GM19239 (cell line): ENCODE measurements around the gene VNN1.
A peak's percentile ranks its signal among the peaks of the same experiment; 100 is the strongest.

Experiments
- DNase-seq: peaks from one replicate; pipeline ENCODE4 v3.0.0; 2011; ENCODE audit warnings: low spot score; ENCODE audit not compliant: insufficient read length
- FAIRE-seq: peaks from 2 replicates; lab custom pipeline; 2011; peaks lifted over from hg19 to GRCh38; lab: Jason Lieb, UNC

Gene VNN1

GRCh38 chr6:132713352-132714134 lies at the start of gene VNN1:
Gene VNN1 (minus strand): TSS chr6:132714055. CDS start chr6:132714035, 20 bp downstream.
- FAIRE-seq (peak; percentile 62), DNase-seq (no peak)

DNA sequence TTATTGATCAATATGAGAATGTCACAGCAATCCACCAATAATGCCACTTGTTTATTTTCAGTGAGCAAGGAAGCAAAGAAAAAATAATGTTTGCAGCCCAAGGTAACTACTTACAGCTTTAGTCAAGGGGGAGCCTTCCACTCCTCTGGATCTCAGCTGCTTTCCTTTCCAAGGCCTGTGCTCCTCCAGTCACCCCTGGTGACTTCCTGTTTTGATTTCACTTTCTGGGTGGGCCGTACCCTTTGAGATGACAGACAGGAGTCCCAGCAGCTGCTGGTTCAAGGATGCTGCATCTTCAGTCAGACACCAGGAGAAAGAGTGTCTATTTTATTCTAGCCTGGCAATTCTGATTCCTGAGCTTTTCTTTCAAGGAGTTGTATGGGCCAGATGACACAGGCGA lies 49.4 kb upstream of the VNN1 start:
- FAIRE-seq (peak; percentile 98), DNase-seq (peak; percentile 50)

DNA sequence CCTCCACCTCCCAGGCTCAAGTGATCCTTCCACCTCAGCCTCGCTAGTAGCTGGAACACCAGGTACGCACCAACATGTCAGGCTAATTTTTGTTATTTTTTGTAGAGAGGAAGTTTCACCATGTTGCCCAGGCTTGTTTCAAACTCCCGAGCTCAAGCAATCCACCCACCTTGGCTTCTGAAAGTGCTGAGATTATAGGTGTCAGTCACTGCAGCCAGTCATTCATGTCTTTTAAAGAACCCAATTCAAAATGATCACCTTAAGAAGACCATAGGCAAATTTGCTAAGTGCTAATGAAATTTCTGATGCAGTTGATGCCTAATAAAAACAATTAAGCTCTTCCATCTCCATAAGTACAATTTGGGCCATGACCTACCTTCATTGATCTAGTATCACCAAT lies 46.4 kb upstream of the VNN1 start:
- peak; percentile 88 for FAIRE-seq
- no peak for DNase-seq

DNA sequence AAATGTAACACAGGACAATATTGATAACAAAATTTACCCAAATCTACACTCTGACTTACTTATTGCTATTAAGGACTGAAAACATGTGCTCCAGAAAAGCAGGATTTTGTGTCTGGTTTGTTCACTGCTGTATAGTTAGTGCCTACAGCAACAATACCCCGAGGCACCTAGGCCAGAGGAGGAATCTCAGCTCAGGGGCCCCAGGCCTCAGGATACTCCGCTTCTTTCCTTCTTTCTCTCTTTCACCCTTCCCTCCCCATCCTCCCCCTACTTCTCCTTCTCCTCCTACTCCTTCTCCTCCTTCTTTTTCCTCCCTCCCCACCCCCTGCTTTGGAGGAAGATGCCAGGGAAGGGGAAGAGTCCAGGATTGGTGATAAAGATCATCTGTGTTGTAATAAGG lies 44.8 kb upstream of the VNN1 start:
- FAIRE-seq (peak; percentile 51), DNase-seq (no peak)

DNA sequence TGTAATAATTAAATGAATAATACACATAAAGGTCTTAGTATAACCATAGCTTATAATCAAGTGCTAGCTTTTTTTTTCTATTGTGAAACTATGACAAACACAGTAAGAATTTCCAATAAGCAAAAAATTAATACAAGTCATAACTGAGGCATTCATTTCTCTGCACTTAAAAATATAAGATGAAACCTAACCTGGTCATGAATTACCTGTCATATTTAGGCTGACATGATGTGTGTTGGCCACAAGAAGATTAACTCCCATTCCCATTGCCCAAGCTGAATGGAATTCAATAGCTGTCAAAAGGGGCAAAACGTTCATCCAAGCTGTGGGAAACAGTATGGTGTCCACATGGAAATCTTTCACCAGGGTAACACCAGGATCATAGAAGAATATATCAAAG lies 38.4 kb upstream of the VNN1 start:
- no peak for DNase-seq
- no peak for FAIRE-seq

GRCh38 chr6:132751828-132752227 lies 38.0 kb upstream of the VNN1 start:
- DNase-seq (no peak), FAIRE-seq (no peak)

DNA sequence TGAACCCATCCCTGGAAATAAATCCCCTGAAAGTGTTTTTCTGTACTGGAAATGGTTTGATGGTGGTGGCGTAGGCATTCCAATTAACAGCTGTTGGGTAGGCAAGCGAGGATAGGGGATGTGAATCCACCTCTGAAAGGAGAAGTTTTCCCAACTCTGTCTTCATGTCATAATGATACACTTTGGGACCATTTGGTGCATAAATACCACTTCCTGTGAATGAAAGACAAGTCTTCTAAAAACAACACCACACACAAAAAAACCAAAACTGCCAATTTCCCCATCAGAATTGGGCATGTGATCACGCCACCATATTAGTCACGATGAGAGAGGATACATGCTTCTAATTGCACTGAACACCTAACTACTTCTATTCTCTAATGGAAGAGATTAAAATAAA lies 37.5 kb upstream of the VNN1 start:
- FAIRE-seq (peak; percentile 86), DNase-seq (no peak)

DNA sequence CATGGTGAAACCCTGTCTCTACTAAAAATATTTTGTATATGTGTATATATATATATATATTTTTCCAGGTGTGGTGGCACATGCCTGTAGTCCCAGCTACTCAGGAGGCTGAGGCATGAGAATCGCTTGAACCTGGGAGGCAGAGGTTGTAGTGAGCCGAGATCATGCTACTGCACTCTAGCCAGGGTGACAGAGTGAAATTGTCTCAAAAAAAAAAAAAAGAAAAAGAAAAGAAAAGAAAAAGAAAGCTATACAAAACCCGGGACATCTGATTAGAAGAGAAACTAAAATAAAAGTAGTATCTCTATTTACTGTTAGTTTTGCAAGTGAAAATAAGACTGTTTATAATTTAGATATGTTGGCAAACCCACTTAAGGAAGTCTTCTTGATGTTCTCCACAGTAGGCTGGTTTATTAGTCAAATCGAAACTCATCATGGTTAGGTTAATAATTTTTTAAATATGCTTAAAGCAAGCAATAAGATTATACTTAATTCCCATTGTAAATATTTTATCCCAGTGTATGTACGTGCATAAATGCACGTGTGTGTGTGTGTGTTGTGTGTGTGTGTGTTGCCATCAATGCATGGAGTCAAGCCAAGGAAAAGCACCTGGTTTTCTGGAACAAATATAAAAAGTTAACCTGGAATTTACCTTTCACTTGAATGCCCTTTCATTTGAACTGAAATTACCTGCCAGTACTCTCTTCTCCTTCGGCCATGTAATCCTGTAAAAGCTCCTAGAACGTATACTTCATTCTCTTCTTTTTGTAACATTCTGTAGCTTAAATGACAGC lies 36.8 kb upstream of the VNN1 start:
- DNase-seq (no peak), FAIRE-seq (peak; percentile 79)

DNA sequence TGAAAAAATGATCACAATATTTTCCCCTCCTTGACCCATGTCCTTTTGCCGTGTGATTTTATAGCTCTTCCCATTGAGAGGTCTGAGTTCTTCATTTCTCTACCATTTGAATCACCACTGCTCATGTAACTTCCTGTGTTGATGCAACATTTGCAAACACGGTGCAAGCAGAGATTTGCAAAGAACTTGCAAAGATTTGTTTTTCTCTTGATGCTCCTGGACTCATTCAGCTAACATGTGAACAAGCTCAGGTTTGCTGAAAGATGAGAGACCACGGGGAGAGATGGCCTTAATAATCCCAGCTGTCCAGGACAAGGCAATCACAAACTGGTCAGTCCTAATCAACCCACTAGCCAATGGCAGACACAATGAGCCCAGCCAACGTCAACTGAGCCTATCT lies 35.3 kb upstream of the VNN1 start:
- DNase-seq (no peak), FAIRE-seq (peak; percentile 66)

- DNase-seq, result no peak
- FAIRE-seq, result no peak
These were observed 34.6 kb upstream of the VNN1 start for GRCh38 chr6:132748446-132748845.

DNA sequence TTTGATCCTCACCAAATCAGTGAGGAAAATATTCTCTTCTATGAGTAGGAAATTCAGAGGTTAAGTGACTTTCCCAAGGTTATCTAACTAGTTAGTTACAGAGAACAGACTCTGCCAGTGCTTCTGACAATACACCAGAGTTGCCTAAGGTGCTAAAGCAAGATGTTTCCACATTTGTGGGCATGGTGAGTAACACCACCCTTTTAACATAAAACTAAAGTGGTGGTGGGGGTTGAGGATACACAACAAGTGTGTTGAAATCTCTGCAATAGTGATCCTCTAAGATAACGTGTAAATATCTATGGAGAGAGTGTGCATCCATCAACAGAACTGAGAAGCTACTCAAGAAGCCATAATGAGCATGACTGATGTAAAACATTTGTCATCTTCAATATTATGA lies 32.2 kb upstream of the VNN1 start:
- DNase-seq, result no peak
- FAIRE-seq, result no peak

GRCh38 chr6:132742495-132742894 lies 28.6 kb upstream of the VNN1 start:
- no peak for DNase-seq
- FAIRE-seq, result no peak

GRCh38 chr6:132741281-132741680 lies 27.4 kb upstream of the VNN1 start:
- FAIRE-seq (no peak), DNase-seq (no peak)

DNA sequence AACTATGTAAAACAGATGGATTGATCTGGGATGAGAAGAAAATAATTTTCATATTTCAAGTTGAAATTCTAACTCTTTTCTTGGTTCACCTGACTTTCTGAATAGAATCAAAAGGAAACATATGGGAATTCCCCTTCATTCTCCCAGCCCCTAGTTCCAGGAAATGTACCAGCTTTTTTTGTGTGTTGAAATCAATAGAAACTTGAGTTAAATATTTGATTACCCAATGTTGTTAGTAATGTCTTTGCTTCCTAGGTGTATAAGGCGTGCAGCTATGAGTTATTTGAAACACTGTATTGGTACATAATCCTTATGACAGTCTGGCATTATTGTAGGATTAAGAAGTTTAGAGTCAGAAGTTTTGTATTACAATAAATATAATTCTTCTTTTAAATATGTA lies 22.4 kb upstream of the VNN1 start:
- DNase-seq (no peak), FAIRE-seq (no peak)

DNA sequence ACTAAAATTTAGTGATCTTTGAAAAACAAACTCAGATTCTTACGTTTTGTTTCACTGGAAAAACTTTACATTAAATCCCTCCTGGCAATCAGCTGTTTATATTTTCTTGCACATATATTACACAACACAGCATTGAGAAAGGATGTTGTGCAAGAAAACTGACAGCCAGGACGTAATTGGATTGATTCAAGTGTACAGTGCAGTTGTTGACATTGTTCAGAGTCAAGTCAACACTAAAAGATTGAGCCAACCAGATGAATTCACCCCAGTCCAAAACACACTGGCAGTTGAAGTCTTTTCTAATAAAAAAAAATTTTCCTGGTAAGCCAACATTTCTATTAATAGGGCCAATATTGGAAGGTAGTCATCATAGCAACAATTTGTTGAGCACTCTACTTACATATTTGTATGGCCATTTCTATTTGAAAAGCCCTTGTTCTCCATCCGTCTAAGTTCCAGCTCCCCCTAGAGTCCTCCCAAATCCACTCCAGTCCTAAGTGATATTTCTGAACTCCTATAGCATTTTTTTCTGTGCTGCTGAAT lies 20.9 kb upstream of the VNN1 start:
- FAIRE-seq (no peak), DNase-seq (no peak)

DNA sequence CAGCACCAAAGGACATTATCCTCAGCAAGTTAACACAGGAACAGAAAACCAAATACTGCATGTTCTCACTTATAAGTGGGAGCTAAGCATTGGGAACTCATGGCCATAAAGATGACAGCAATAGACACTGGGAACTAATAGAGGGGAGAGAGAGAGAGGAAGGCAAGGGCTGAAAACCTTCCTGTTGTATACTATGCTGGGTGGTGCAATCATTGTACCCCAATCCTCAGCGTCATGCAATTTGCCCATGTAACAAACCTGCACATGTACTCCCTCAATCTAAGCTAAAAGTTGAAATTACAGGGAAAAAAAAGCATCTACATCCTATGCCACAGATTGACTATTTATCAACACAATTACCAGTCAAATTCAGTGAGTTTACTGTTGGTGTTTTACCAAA lies 20.0 kb upstream of the VNN1 start:
- no peak for FAIRE-seq
- DNase-seq, result no peak

- DNase-seq, result no peak
- FAIRE-seq, result no peak
These were observed 19.4 kb upstream of the VNN1 start for GRCh38 chr6:132733283-132733682.

- DNase-seq, result no peak
- FAIRE-seq, result no peak
These were observed 17.2 kb upstream of the VNN1 start for GRCh38 chr6:132731086-132731485.

- no peak for FAIRE-seq
These were observed 16.7 kb upstream of the VNN1 start for GRCh38 chr6:132730560-132730959.

GRCh38 chr6:132728616-132729015 lies 14.8 kb upstream of the VNN1 start:
- FAIRE-seq, result no peak
- DNase-seq, result no peak

More at GRCh38 chr6:132730560-132730959, 16.7 kb upstream of the VNN1 start:
- DNase-seq, result no peak

GRCh38 chr6:132726608-132726975 lies 12.7 kb upstream of the VNN1 start:
- DNase-seq (no peak), FAIRE-seq (no peak)
